LNCAP (cell line): ENCODE results near the gene PIGT.

ENCODE experiments used
- CTCF ChIP-seq: fragments of 450-650 bp; IDR thresholded peaks from 2 replicates; pipeline ENCODE4 v1.5.1; 2017; ENCODE audit warnings: mild to moderate bottlenecking

Gene PIGT

GRCh38 chr20:45408646-45409213, 7.2 kb upstream of the PIGT start:
- no peak for TF ChIP-seq CTCF

GRCh38 chr20:45409521-45410272, 6.2 kb upstream of the PIGT start:
- no peak for TF ChIP-seq CTCF

- no peak for TF ChIP-seq CTCF
Observed at GRCh38 chr20:45410887-45411286, 5.1 kb upstream of the PIGT start.

- TF ChIP-seq CTCF = no peak
Observed at GRCh38 chr20:45412653-45413052, 3.3 kb upstream of the PIGT start.

GRCh38 chr20:45413479-45413878, 2.5 kb upstream of the PIGT start:
- TF ChIP-seq CTCF = no peak

- TF ChIP-seq CTCF = no peak
Observed at GRCh38 chr20:45416917-45417316, 976 bp downstream of the PIGT start.

- TF ChIP-seq CTCF = no peak
Observed at GRCh38 chr20:45419188-45420091, 3.5 kb downstream of the PIGT start.
